ENCODE results near the gene ANO3.
"Not testable (repeated sequence)": the region's sequence is repeated elsewhere in the genome, so short reads cannot be mapped to it uniquely, and the experiment has no call there.

DNA sequence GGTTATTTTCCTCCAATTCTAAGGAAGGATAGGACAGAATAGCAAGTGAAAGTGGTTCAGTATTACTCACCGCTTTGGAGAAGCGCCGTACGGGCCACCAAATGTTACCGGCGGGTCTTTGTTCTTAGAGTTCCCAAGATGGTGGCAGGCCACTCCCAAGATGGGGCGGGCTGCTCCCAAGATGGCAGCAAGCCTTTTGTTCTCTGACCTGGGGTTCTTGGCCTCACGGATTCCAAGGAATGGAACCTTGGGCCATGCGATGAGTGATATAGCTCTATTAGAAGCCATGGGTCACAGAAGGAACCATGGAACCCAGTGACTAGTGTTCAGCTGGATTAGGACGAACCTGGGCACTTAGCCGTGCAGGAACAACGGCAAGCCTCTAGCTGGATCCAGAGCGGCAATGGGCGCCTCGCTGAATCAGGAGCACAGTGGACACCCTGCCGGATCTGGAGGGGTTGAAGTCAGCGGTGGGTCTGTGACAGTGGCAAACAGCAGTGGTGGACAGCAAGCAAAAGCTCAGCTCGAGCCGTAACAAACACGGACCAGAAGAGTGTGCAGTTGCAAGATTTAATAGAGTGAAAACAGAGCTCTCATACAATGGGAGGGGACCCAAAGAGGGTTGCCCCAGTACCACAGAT lies 265.2 kb downstream of the ANO3 start:
- TF ChIP-seq, protein P1, sequence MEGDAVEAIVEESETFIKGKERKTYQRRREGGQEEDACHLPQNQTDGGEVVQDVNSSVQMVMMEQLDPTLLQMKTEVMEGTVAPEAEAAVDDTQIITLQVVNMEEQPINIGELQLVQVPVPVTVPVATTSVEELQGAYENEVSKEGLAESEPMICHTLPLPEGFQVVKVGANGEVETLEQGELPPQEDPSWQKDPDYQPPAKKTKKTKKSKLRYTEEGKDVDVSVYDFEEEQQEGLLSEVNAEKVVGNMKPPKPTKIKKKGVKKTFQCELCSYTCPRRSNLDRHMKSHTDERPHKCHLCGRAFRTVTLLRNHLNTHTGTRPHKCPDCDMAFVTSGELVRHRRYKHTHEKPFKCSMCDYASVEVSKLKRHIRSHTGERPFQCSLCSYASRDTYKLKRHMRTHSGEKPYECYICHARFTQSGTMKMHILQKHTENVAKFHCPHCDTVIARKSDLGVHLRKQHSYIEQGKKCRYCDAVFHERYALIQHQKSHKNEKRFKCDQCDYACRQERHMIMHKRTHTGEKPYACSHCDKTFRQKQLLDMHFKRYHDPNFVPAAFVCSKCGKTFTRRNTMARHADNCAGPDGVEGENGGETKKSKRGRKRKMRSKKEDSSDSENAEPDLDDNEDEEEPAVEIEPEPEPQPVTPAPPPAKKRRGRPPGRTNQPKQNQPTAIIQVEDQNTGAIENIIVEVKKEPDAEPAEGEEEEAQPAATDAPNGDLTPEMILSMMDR (conservative IDR thresholded peaks at IDR 0.05; ENCODE audit: low read length), result not testable (repeated sequence)
- not testable (repeated sequence) for TF ChIP-seq EZH2phosphoT487 (IDR thresholded peaks at IDR 0.05; ENCODE audit: borderline replicate concordance)
